NK-92 (cell line): ENCODE measurements around the gene KCNK2.

Experiments
- DNase-seq: peaks from one replicate; lab custom pipeline; 2025; ENCODE audit not compliant: unreplicated experiment; lab: John Stamatoyannopoulos, UW

KCNK2 gene

GRCh38 chr1:215095524-215095923 lies 13.0 kb downstream of the KCNK2 start:
- no peak for DNase-seq

DNA sequence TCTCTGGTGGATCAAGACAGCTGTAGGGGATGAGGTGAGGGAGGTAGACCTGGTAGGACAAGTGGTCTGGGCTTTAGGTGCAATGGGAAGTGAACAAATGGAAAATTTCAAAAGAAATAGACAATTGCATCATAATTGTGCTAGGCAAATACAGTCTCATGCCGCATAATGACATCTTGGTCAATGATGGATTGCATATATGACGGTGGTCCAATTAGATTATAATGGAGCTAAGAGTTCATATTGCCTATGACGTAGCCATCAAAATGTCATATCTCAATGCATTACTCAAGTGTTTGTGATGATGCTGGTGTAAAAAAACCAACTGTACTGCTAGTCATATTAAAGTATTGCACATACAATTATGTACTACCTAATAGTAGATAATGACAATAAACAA lies 19.0 kb downstream of the KCNK2 start:
- DNase-seq, result no peak

GRCh38 chr1:215104283-215104682 lies 21.7 kb downstream of the KCNK2 start:
- DNase-seq, result no peak

GRCh38 chr1:215106067-215106466 lies 23.5 kb downstream of the KCNK2 start:
- no peak for DNase-seq

DNA sequence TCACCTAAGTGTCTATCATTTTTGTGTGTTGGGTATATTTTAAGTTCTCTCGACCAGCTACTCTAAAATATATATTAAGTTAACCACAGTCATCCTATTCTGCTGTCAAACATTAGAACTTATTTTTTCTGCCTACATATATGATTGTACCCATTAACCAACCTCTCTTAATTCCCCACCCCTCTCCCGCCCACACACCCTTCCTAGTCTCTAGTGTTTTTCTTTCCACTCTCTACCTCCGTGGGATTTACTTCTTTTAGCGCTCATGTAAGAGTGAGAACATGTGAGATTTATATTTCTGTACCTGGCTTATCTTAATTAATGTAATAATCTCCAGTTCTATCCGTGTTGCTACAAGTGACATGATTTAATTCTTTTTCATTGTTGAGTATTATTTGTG lies 26.6 kb downstream of the KCNK2 start:
- no peak for DNase-seq

DNA sequence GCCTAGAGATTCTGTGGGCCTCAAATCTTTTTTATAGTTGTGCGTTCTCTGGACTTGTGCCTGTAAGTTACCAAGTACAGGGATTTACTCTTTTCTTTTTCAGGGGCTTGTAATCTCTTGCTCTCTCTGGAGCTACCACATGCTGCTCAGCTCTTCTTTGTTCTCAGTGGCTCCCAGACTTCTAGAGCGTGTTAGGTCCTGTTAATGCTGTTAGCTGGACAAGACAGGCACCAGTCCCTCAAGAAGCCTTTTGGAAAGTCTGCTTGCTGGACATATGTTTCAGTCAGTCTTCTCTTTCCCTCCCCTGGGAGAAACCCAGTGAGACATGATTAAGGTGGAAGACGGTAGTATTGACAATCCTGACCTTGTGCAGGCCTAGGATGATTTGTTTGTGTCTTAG lies 29.4 kb downstream of the KCNK2 start:
- no peak for DNase-seq

DNA sequence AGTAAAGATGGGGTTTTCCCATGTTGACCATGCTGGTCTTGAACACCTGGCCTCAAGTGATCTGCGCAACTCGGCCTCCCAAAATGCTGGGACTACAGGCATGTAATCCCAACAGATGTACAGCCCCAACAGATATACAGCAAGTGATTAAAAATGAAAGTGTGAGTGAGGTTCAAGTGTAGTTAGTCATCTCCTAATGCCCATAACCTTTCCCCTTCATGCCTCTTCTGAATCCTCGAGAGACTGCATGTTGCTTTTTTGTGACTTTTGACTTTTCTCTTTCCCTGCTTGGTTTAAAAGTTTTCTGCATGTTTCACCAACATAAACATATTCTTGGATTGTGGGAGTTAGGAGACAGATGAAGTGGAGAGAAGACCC lies 31.2 kb downstream of the KCNK2 start:
- no peak for DNase-seq

DNA sequence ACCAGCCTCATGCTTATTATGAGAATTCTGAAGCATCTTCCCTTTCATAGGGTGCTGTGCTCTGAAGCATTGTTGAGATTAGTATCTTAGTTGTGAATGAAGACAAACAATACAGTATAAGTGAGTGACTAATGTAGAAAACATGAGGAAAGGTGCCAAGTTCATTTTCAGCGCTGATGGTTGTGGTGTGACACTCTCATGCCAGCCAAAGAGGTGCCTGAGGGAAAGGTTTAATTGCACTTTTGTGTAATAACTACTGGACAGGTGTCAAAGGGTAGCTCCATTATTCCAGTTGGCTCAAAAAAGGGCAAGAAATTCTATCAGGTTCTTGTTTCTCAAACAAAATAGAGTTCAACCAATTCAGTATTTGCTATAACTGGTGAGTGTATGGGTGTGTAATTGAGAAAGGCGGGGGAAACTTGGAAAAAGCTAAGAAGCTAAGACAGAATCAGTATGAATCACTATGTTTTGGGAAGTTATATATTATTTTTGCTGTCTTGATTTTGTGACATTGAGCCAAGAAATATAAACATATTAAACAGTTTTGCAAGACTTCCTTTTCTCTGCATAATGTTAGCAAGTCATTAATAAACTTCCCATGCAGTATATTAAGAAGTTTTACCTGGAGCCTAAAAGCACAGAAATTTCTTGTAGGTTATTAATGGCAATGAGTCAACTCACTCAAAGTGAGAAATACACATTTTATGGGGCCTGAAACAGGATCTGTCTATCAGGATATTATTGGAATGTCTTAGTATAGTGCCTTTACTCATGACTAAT lies 31.8 kb downstream of the KCNK2 start:
- DNase-seq, result no peak

- DNase-seq, result no peak
Measured at GRCh38 chr1:215115760-215116159, 33.2 kb downstream of the KCNK2 start.

- no peak for DNase-seq
Measured at GRCh38 chr1:215118081-215118480, 35.5 kb downstream of the KCNK2 start.

DNA sequence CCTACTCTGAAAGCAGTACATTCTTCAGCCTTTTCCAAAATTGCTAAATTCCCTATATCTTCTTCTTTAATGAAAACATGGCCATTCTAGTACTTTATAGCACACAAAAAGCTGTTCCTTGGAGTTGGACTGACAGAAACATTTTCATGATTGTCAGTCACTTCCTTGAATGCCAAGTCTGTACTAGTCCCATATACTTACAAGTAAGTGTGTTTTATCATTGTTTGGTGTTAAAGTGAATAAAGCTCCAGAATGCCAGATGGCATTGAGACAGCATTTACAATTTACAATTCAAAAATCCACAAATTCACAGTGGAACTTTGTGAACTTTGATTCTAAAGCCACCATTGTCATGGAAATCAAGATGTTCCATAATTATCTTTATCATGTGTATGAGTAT lies 36.5 kb downstream of the KCNK2 start:
- no peak for DNase-seq

DNA sequence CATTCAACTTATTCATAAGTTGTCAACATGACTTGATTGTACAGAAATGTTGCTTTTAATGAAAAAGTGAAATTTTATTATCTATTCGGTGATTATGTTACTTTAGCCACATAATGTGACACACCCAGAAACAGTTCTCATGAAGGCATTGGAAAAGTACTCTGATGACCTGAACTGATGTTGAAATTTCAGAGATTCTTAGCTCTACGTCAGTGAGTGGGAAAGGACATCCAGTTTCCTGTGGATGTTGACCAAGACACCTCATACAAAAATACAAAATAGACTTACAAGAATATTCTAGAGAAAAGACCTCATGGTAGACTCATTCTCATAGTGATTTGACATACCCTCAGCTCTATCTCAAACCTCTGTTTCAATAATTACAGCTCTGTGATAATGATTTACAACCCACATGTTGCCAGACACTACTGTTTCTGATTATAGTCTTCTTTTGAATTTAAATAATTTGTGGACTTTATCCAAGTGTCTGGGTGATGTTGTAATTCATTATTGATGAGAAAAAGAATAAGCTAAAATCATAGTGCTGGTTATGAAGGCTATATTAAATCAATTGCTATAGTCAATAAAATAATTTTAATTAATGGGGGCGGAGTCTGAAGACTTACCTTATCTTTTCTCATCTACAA lies 37.3 kb downstream of the KCNK2 start:
- no peak for DNase-seq

DNA sequence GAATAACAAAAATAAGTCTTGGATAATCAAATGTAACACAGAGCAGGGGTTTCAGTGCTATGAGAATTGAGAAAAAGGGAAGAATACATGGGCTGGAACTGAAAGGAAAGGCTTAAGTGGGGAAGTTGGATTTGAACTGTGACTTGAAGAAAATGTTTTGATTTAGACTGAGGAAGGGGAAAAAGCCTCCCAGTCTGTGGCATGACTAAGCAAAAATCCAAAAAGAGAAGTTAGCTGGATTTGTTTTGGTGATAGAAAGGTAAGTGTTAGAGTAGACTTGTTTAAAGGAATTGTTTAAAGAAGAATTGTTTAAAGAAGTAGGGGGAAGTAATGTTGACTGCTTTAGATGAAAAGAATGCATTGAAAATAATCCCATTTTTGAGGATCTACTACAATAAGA lies 46.0 kb downstream of the KCNK2 start:
- DNase-seq, result no peak

GRCh38 chr1:215131291-215131690 lies 48.8 kb downstream of the KCNK2 start:
- no peak for DNase-seq

- no peak for DNase-seq
Measured at GRCh38 chr1:215132156-215132555, 49.6 kb downstream of the KCNK2 start.

DNA sequence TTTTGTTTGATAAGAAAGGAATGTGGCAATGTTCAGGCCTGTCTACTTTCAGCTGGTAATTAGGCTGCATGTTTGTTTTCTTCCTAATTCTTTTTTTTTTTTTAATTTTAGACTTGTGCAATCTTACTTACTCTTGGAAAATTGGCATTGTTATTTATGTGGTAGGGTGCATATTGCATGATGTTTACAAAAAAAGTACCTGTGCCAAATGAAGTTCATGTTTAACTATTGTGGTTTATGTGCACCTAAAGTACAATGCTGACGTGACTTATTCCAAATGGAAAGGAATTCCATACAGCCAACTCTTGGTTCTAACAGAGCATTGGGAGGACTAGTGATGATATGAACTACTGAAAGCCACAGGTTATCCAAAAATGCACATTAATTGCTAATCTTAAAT lies 51.0 kb downstream of the KCNK2 start:
- DNase-seq, result no peak

- DNase-seq, result no peak
Measured at GRCh38 chr1:215137985-215138384, 55.4 kb downstream of the KCNK2 start.

DNA sequence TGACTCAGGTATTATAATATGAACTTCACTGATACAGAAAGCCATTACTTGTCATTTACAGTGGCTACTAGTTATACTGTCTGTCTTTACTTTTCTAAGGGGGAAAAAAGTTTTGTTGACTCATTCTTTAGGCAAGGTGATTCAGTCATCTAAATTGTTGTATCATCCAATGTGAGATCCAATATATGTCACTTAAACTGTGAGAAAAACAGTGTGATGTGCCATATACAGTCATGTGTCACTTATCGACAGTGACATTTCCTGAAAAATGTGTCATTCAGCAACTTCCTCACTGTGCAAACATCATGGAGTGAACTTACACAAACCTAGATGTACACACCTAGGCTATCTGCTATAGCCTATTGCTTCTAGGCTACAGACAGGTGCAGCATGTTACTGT lies 57.6 kb downstream of the KCNK2 start:
- no peak for DNase-seq

DNA sequence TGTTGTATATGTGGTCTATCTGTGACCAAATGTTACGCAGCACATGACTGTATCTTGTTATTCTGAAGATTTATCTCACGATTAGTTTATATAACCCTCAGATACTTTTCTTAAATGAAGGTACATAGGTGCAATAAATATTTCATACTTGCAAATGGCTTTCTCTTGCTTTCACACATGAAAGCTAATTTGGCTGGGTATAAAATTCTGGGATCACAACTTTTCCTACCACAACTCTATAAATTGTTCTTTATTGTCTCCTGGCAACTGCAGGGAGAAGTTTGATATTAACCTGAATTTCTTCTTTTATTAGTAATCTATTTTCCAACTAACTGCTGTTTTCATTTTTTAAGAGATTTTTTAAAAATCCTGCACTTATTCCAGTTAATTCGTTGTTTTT lies 58.9 kb downstream of the KCNK2 start:
- DNase-seq, result no peak

GRCh38 chr1:215143497-215143896 lies 61.0 kb downstream of the KCNK2 start:
- no peak for DNase-seq

DNA sequence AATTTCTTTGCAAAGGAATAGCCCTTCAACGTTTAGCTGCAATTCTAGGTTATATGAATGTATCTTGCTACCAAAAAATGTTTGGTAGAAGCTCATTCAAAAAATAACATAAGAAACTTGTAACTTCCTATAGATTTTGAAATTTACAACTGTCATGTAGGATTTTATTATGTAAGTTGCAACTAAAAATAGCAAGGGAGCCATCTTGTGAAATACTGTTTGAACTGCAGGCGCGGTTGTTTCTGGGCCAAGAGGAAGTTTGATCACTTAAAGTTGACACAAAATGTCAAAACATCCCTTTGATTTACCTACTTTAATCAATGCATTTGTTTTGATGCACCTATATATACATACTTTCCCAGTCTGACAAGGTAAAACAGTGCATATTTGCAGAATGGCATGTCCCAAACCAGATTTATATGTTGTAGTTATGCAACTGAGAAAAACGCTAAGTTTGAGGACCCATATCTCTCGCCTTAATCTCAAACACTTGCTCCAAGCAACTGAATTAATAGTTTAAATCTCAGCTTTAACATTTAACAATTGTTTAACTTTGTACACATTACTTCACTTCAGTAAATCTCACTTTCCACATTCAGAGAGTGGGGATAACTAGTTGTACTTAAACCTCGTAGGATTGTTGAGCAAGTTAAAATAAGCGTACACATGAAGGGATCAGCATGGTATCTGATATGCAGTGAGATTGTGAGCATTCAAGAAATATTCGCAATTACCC lies 63.9 kb downstream of the KCNK2 start:
- no peak for DNase-seq

DNA sequence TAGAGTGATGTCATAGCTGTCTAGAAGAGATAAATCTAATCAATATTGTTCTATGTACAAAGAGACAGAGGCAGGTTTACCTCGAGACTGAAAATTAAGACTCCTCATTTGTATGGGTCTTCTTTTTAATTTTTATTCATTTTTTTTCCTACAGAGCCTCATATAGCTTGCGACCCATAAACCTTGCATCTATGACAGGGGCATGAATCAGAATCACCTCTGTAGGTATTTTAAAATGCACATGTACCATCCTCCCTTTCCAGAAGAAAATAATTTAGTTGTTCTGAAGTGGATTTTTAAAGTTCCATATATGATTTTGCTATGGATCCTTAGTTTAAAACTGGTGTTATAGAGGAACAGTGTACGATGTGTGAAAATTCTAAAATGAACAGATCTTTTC lies 64.5 kb downstream of the KCNK2 start:
- DNase-seq, result no peak
